ENCODE measurements around the gene FOXD3. TPM values are rescaled to one million over a fixed set of nuclear protein-coding genes. Genes with fewer than 3 reads are reported as not detected.
"Not testable (repeated sequence)": the region's sequence is repeated elsewhere in the genome, so short reads cannot be mapped to it uniquely, and the experiment has no call there.

Gene FOXD3
- total RNA-seq, 1 donor from 2014 or later = not detected

DNA sequence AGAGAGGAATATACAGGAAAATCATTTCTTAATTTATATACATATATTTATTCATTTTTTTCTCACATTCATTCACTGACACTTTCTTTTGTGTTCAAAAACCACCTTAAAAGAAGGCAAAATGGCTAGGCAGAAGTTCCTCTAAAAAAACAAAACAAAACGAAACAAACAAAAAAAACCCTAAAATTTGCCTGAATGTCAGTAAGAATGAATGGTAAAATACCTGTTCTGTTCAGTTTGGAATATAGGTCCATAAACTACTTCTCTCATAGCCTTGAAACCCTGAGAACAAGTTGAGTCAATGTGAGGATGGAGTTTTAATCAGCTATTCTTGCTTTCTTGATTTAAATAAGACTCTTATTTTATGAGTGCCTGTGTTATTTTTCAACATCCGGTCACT is 30.4 kb downstream of the FOXD3 start:
- TF ChIP-seq, protein P1, sequence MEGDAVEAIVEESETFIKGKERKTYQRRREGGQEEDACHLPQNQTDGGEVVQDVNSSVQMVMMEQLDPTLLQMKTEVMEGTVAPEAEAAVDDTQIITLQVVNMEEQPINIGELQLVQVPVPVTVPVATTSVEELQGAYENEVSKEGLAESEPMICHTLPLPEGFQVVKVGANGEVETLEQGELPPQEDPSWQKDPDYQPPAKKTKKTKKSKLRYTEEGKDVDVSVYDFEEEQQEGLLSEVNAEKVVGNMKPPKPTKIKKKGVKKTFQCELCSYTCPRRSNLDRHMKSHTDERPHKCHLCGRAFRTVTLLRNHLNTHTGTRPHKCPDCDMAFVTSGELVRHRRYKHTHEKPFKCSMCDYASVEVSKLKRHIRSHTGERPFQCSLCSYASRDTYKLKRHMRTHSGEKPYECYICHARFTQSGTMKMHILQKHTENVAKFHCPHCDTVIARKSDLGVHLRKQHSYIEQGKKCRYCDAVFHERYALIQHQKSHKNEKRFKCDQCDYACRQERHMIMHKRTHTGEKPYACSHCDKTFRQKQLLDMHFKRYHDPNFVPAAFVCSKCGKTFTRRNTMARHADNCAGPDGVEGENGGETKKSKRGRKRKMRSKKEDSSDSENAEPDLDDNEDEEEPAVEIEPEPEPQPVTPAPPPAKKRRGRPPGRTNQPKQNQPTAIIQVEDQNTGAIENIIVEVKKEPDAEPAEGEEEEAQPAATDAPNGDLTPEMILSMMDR (IDR thresholded peaks at IDR 0.05) = no peak
- intact Hi-C loops (cut with DNase I) = no loop called here
- no peaks in the 10 kb centered on the region for H3K27me3 ChIP-seq
- no peaks in the 10 kb centered on the region for H3K9me3 ChIP-seq
- H3K4me3 ChIP-seq = no peak overlapping the region
- DNase-seq (ENCODE audit: low spot score in 2 of 2) = no peak
- H3K4me1 ChIP-seq = no peaks in the 10 kb centered on the region
- no peaks in the 10 kb centered on the region for H3K36me3 ChIP-seq
- H3K27ac ChIP-seq = no peak overlapping the region

DNA sequence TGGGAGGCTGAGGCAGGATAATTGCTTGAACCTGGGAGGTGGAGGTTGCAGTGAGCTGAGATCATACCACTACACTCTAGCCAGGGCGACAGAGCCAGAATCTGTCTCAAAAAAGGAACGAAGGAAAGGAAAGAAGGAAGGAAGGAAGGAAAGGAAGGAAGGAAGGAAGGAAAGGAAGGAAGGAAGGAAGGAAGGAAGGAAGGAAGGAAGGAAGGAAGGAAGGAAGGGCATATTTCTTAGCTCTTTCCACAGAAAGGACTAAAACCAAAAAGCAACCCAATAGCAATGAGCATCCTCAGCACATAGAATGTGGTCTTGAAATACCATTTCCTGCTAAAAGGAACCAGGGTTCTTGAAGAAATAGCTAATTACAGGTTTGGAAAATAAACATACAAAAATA is 33.9 kb downstream of the FOXD3 start:
- H3K27me3 ChIP-seq; intact Hi-C loops (cut with DNase I); DNase-seq (ENCODE audit: low spot score in 2 of 2); H3K4me3 ChIP-seq; H3K9me3 ChIP-seq; H3K27ac ChIP-seq; H3K4me1 ChIP-seq; H3K36me3 ChIP-seq: not testable (repeated sequence)

DNA sequence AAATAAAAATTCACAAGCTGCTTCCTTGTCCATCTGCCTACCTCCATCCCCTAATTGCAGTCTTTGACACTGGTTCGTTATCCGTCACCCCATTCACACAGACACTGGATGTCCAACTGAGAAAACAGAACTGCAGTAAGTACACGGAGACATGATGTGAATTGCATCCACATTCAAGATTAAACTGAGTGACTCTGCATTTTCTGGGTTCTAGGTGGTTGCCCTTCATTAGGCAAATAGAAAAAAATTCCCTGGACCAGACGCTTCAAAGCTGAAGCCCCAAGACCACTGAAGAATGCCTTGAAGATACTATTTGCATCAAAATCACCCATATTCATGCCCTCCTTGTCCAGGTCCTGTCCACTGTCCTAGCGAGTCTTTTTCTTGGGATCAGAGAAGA is 37.2 kb downstream of the FOXD3 start:
- Histone ChIP-seq H3K4me1 (no peaks in the 10 kb centered on the region), H3K36me3 (no peaks in the 10 kb centered on the region), H3K27ac (no peak overlapping the region), H3K4me3 (no peak overlapping the region), H3K9me3 (no peaks in the 10 kb centered on the region), H3K27me3 (no peaks in the 10 kb centered on the region)
- DNase-seq (ENCODE audit: low spot score in 2 of 2) = no peak
- TF ChIP-seq, protein P1 (IDR thresholded peaks at IDR 0.05) = no peak
- intact Hi-C loops (cut with DNase I) = no loop called here

DNA sequence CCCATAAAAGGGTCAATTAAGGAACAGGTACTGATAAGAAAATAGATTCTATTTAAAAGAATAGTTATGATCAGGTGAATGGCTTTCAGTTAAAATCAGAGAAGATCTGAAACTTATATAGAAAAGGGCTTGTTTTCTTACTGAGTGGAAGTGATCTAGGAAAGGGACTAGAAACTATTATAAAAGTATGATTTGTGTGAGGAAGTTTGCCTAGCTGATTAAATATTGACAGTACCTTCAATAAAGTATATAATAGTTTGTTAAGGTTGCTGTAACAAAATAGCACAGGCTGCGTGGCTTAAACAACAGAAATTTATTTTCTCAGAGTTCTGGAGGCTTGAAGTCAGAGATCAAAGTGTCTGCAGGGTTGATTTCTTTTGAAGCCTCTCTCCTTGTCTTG is 39.7 kb downstream of the FOXD3 start:
- TF ChIP-seq, protein P1 (IDR thresholded peaks at IDR 0.05) = no peak
- intact Hi-C loops (cut with DNase I) = loop anchor here (10.0 kb wide), 1 partner anchor 927 kb away; the partner anchor contains the start of gene USP1
- no peak for DNase-seq (ENCODE audit: low spot score in 2 of 2)

DNA sequence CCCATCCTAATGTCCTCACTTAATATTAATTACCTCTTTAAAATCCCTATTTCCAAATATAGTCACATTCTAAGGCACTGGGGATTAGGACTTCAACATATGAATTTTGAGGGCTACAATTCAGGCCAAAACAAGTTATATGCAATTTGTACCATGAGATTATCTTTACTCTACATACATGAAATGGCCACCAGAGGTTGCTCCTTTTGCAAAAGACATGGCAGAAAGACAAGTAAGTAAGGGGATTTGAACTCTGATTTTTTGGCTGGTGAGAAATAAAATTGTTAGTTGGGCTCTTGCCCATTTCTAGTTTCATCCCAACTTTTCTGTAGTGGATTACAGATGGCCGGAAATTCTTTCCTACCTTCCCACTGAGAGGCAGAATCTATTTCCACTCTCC is 40.2 kb downstream of the FOXD3 start:
- DNase-seq (ENCODE audit: low spot score in 2 of 2) = no peak
- Histone ChIP-seq H3K36me3 (no peaks in the 10 kb centered on the region), H3K4me3 (no peak overlapping the region), H3K4me1 (no peaks in the 10 kb centered on the region), H3K9me3 (no peaks in the 10 kb centered on the region), H3K27ac (no peak overlapping the region), H3K27me3 (no peaks in the 10 kb centered on the region)
- TF ChIP-seq, protein P1 (IDR thresholded peaks at IDR 0.05) = no peak
- intact Hi-C loops (cut with DNase I) = loop anchor here (10.0 kb wide), 1 partner anchor 928 kb away; the partner anchor contains the start of gene USP1

More for the DNA sequence above, 39.7 kb downstream of the FOXD3 start:
- H3K9me3 ChIP-seq = no peaks in the 10 kb centered on the region
- H3K27me3 ChIP-seq = no peaks in the 10 kb centered on the region
- no peak overlapping the region for H3K4me3 ChIP-seq
- no peak overlapping the region for H3K27ac ChIP-seq
- H3K36me3 ChIP-seq = no peaks in the 10 kb centered on the region
- no peaks in the 10 kb centered on the region for H3K4me1 ChIP-seq

DNA sequence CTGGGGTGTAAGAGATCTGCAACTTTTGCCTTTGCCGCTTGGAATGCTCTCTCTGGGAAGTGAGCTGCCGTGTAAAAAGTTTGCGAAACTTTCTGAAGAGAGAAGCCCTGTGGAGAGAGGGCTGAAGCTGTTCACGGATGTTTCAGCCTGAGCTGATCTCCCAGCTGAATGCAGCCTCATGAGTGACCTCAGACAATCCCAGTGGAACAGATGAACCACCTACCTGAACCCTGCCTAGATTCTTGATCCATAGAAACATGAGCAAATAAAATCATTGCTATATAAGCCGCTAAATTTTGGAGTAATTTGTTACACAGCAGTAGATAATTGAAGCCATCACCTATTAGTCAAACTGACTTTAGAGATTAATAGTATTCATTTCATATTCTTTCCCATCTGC is 40.6 kb downstream of the FOXD3 start:
- intact Hi-C loops (cut with DNase I) = loop anchor here (10.0 kb wide), 1 partner anchor 928 kb away; the partner anchor contains the start of gene USP1
- Histone ChIP-seq H3K4me3 (no peak overlapping the region), H3K36me3 (no peaks in the 10 kb centered on the region), H3K9me3 (no peaks in the 10 kb centered on the region), H3K27me3 (no peaks in the 10 kb centered on the region), H3K4me1 (no peaks in the 10 kb centered on the region), H3K27ac (no peak overlapping the region)
- no peak for DNase-seq (ENCODE audit: low spot score in 2 of 2)
- TF ChIP-seq, protein P1 (IDR thresholded peaks at IDR 0.05) = no peak
